H9 (cell line): ENCODE results near the gene PHF20. TPM values are rescaled to one million over a fixed set of nuclear protein-coding genes. Genes with fewer than 3 reads are reported as not detected.
"Not testable (repeated sequence)": the region's sequence is repeated elsewhere in the genome, so short reads cannot be mapped to it uniquely, and the experiment has no call there.

ENCODE experiments used
- DNase-seq: peaks from one replicate; pipeline ENCODE4 v3.0.0-alpha.2; 2017
- H2AFZ ChIP-seq: one replicate; pipeline ENCODE4 v1.6.1; 2013; ENCODE audit warnings: mild to moderate bottlenecking, low read length, control low read depth, moderate library complexity
- H2AK5ac ChIP-seq: 2 replicates; pipeline ENCODE4 v1.6.1; 2013; ENCODE audit warnings: low read length, control low read depth, mixed read lengths; ENCODE audit not compliant: insufficient read length
- H2BK120ac ChIP-seq: one replicate; pipeline ENCODE4 v1.6.1; 2013; ENCODE audit warnings: low read depth, mild to moderate bottlenecking, low read length, control low read depth, inconsistent platforms; ENCODE audit not compliant: poor library complexity, severe bottlenecking
- H2BK12ac ChIP-seq: 2 replicates; pipeline ENCODE4 v1.6.1; 2013; ENCODE audit warnings: low read length, control low read depth, mixed read lengths, low read depth; ENCODE audit not compliant: insufficient read length
- H2BK15ac ChIP-seq: 2 replicates; pipeline ENCODE4 v1.6.1; 2013; ENCODE audit warnings: low read depth, low read length, control low read depth
- H2BK20ac ChIP-seq: one replicate; pipeline ENCODE4 v1.6.1; 2013; ENCODE audit warnings: low read depth, mild to moderate bottlenecking, low read length, control low read depth, inconsistent platforms; ENCODE audit not compliant: poor library complexity, severe bottlenecking
- H2BK5ac ChIP-seq: 2 replicates; pipeline ENCODE4 v1.6.1; 2013; ENCODE audit warnings: low read length, control low read depth, mixed read lengths; ENCODE audit not compliant: insufficient read length
- H3K14ac ChIP-seq: 2 replicates; pipeline ENCODE4 v1.6.1; 2013; ENCODE audit warnings: low read length, control low read depth; ENCODE audit not compliant: insufficient read depth
- H3K18ac ChIP-seq: 2 replicates; pipeline ENCODE4 v1.6.1; 2013; ENCODE audit warnings: low read depth, mild to moderate bottlenecking, mixed read lengths, low read length, control low read depth; ENCODE audit not compliant: insufficient read length
- H3K23ac ChIP-seq: 2 replicates; pipeline ENCODE4 v1.6.1; 2013; ENCODE audit warnings: low read length, control low read depth, mixed read lengths, low read depth; ENCODE audit not compliant: insufficient read length
- H3K23me2 ChIP-seq: 2 replicates; pipeline ENCODE4 v1.6.1; 2013; ENCODE audit warnings: low read depth, mild to moderate bottlenecking, mixed read lengths, low read length, control low read depth; ENCODE audit not compliant: insufficient read length, poor library complexity, severe bottlenecking
- H3K27ac ChIP-seq: 2 replicates; pipeline ENCODE4 v1.5.1; 2013; ENCODE audit warnings: low read length, control low read depth, mixed read lengths, low read depth; ENCODE audit not compliant: insufficient read length
- H3K27me3 ChIP-seq: 2 replicates; pipeline ENCODE4 v1.6.1; 2013; ENCODE audit warnings: low read length, control low read depth, inconsistent platforms; ENCODE audit not compliant: insufficient read depth
- H3K4ac ChIP-seq: 2 replicates; pipeline ENCODE4 v1.6.1; 2013; ENCODE audit warnings: low read depth, mild to moderate bottlenecking, control low read depth, inconsistent platforms, low read length, moderate library complexity
- H3K4me1 ChIP-seq: 2 replicates; pipeline ENCODE4 v1.6.1; 2013; ENCODE audit warnings: low read length, control low read depth, inconsistent platforms; ENCODE audit not compliant: insufficient read depth
- H3K4me2 ChIP-seq: 2 replicates; pipeline ENCODE4 v1.6.1; 2013; ENCODE audit warnings: low read length, control low read depth, mixed read lengths; ENCODE audit not compliant: insufficient read length, insufficient read depth
- H3K56ac ChIP-seq: 2 replicates; pipeline ENCODE4 v1.6.1; 2013; ENCODE audit warnings: low read depth, mild to moderate bottlenecking, mixed read lengths, low read length, control low read depth; ENCODE audit not compliant: insufficient read length
- H3K79me1 ChIP-seq: 2 replicates; pipeline ENCODE4 v1.6.1; 2013; ENCODE audit warnings: low read depth, mild to moderate bottlenecking, moderate library complexity, low read length, control low read depth, inconsistent platforms; ENCODE audit not compliant: insufficient read depth, poor library complexity, severe bottlenecking
- H3K79me2 ChIP-seq: 2 replicates; pipeline ENCODE4 v1.6.1; 2013; ENCODE audit warnings: low read length, control low read depth, inconsistent platforms; ENCODE audit not compliant: insufficient read depth
- H3K9ac ChIP-seq: 2 replicates; pipeline ENCODE4 v1.6.1; 2013; ENCODE audit warnings: low read length, control low read depth, mixed read lengths; ENCODE audit not compliant: insufficient read length; ENCODE audit errors: extremely low read depth
- H3K9me3 ChIP-seq: one replicate; pipeline ENCODE4 v1.6.1; 2013; ENCODE audit warnings: low read depth, low read length, inconsistent platforms; ENCODE audit not compliant: control insufficient read depth
- H3T11ph ChIP-seq: one replicate; pipeline ENCODE4 v1.6.1; 2013; ENCODE audit warnings: mild to moderate bottlenecking, low read length, control low read depth, inconsistent platforms
- H4K20me1 ChIP-seq: one replicate; pipeline ENCODE4 v1.6.1; 2013; ENCODE audit not compliant: control insufficient read depth, insufficient read length, insufficient read depth
- H4K5ac ChIP-seq: 2 replicates; pipeline ENCODE4 v1.6.1; 2013; ENCODE audit warnings: low read depth, mild to moderate bottlenecking, mixed read lengths, low read length, control low read depth; ENCODE audit not compliant: insufficient read length
- H4K8ac ChIP-seq: replicated peaks from 2 replicates; pipeline ENCODE4 v1.6.1; 2013; ENCODE audit warnings: low read length, control low read depth, mixed read lengths, low read depth; ENCODE audit not compliant: insufficient read length
- H4K91ac ChIP-seq: 2 replicates; pipeline ENCODE4 v1.6.1; 2013; ENCODE audit warnings: low read depth, mild to moderate bottlenecking, moderate library complexity, mixed read lengths, low read length, control low read depth; ENCODE audit not compliant: insufficient read length
- H3K27ac Mint-ChIP-seq, 3 experiments: 2 replicates in 2 of 3; 3 replicates in 1 of 3; pipeline ENCODE4 v1.8.0; 2020 to 2021; ENCODE audit warnings: mixed read lengths in 3 of 3, mild to moderate bottlenecking in 1 of 3, moderate library complexity in 1 of 3
- H3K27me3 Mint-ChIP-seq: 2 replicates; pipeline ENCODE4 v1.8.0; 2021; ENCODE audit warnings: low read depth, mild to moderate bottlenecking, moderate library complexity, mixed read lengths
- H3K36me3 Mint-ChIP-seq, 3 experiments: 2 replicates in 2 of 3; 3 replicates in 1 of 3; pipeline ENCODE4 v1.8.0; 2020 to 2021; ENCODE audit warnings: low read depth in 3 of 3, mixed read lengths in 3 of 3; ENCODE audit not compliant: insufficient read depth in 1 of 3
- H3K4me1 Mint-ChIP-seq, 2 experiments: 2 replicates each; pipeline ENCODE4 v1.8.0; 2020; ENCODE audit warnings: mixed read lengths in 2 of 2
- H3K4me3 Mint-ChIP-seq, 2 experiments: 2 replicates in 1 of 2; 3 replicates in 1 of 2; pipeline ENCODE4 v1.8.0; 2020 to 2021; ENCODE audit warnings: mild to moderate bottlenecking in 2 of 2, mixed read lengths in 2 of 2, moderate library complexity in 1 of 2
- H3K9me3 Mint-ChIP-seq, 2 experiments: 2 replicates in 1 of 2; 3 replicates in 1 of 2; pipeline ENCODE4 v1.8.0; 2020; ENCODE audit warnings: mild to moderate bottlenecking in 2 of 2, mixed read lengths in 2 of 2, moderate library complexity in 1 of 2
- WGBS: extraction: QIAGEN DNeasy Blood & Tissue Kit; methylation state at CpG from one replicate; pipeline ENCODE4 v1.1.7; 2013; ENCODE audit warnings: missing lambda C conversion rate, low lambda C conversion rate, mixed read lengths; ENCODE audit not compliant: insufficient read length; ENCODE audit errors: extremely low coverage; 5-methylcytosine and 5-hydroxymethylcytosine counted together
- total RNA-seq: library from RNA; stranded (reverse); gene quantifications from 2 replicates; pipeline ENCODE4 v1.2.1, GENCODE V29; 2021
- TF ChIP-seq, protein P1 (sequence below): fragments of 200-600 bp; sonication (generic); conservative IDR thresholded peaks from 3 replicates; pipeline ENCODE4 v1.8.0; 2021; ENCODE audit warnings: antibody characterized with exemption, mild to moderate bottlenecking

The PHF20 gene
- total RNA-seq, 1 experiment from 2014 or later, result 50.3 TPM

DNA sequence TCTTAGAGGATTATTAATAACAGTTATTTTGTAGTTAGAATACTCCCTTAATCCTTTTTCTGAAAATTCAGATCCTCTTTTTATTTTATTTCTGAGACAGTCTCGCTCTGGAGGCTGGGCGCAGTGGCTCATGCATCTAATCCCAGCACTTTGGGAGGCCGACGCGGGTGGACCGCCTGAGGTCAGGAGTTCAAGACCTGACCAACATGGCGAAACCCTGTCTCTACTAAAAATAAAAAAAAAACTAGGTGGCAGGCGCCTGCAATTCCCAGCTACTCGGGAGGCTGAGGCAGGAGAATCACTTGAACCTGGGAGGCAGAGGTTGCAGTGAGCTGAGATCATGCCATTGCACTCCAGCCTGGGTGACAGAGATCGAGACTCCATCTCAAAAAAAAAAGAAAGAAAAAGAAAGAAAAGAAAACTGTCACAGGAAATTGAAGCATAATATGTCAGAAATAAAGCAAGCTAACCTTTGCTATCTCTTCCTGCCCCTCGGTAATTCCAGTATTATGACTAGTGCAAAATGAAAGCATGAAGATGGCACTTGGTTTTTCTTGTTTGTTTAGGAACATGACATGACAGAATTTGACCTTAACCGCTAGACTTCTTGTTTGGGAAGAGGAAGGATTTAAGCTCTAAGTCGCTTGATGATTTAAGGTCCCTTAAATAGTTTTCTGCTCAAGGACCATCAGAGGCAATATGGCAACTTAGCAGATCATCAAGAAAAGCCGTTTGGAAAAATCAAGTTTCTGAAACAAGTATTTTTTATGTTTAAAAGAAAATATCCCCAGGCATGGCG is 27.9 kb upstream of the PHF20 start:
- no CpG with 5 or more reads among the region's 15 CpGs for WGBS
- peak overlapping the region; percentile 44 to 90 (median 87); a peak in 5 of 7 replicates for H3K27ac Mint-ChIP-seq

GRCh38 chr20:35744492-35744841 is 27.3 kb upstream of the PHF20 start:
- H3K4me1 ChIP-seq, H2BK12ac ChIP-seq, H3T11ph ChIP-seq, H4K5ac ChIP-seq, H3K27ac ChIP-seq, H3K14ac ChIP-seq, H3K9me3 ChIP-seq, H4K8ac ChIP-seq, H3K4me3 Mint-ChIP-seq, H3K4me2 ChIP-seq, H3K27ac Mint-ChIP-seq, H2AFZ ChIP-seq, H3K56ac ChIP-seq, H3K23ac ChIP-seq, H3K27me3 ChIP-seq, H3K27me3 Mint-ChIP-seq, H2BK5ac ChIP-seq, H3K23me2 ChIP-seq, DNase-seq, H3K18ac ChIP-seq, H4K91ac ChIP-seq, H3K79me1 ChIP-seq, H2BK120ac ChIP-seq, H2AK5ac ChIP-seq, H3K9me3 Mint-ChIP-seq, H3K4ac ChIP-seq, H3K9ac ChIP-seq, H4K20me1 ChIP-seq, H2BK15ac ChIP-seq, H2BK20ac ChIP-seq: not testable (repeated sequence)
- no CpG with 5 or more reads among the region's 3 CpGs for WGBS
- Mint-ChIP-seq H3K4me1 (peaks cover 17 to 22% of the 10 kb centered on the region in 2 experiments), H3K36me3 (peaks cover 17 to 26% (median 20%) of the 10 kb centered on the region in 3 experiments)
- peaks cover 18% of the 10 kb centered on the region for H3K79me2 ChIP-seq

More for the DNA sequence above, 27.9 kb upstream of the PHF20 start:
- TF ChIP-seq, protein P1, sequence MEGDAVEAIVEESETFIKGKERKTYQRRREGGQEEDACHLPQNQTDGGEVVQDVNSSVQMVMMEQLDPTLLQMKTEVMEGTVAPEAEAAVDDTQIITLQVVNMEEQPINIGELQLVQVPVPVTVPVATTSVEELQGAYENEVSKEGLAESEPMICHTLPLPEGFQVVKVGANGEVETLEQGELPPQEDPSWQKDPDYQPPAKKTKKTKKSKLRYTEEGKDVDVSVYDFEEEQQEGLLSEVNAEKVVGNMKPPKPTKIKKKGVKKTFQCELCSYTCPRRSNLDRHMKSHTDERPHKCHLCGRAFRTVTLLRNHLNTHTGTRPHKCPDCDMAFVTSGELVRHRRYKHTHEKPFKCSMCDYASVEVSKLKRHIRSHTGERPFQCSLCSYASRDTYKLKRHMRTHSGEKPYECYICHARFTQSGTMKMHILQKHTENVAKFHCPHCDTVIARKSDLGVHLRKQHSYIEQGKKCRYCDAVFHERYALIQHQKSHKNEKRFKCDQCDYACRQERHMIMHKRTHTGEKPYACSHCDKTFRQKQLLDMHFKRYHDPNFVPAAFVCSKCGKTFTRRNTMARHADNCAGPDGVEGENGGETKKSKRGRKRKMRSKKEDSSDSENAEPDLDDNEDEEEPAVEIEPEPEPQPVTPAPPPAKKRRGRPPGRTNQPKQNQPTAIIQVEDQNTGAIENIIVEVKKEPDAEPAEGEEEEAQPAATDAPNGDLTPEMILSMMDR, result no peak
- peaks cover 2% of the 10 kb centered on the region for H3K79me1 ChIP-seq
- H3K27me3 Mint-ChIP-seq, result no peaks in the 10 kb centered on the region; the same call in 1 of the 2 replicates
- H3K79me2 ChIP-seq, result peaks cover 21% of the 10 kb centered on the region
- H3K27me3 ChIP-seq, result no peaks in the 10 kb centered on the region
- no peak overlapping the region for H2BK5ac ChIP-seq
- H2BK15ac ChIP-seq, result no peak overlapping the region
- H3K23ac ChIP-seq, result no peak overlapping the region
- H3K56ac ChIP-seq, result no peak overlapping the region
- H2BK20ac ChIP-seq, result no peak overlapping the region
- no peaks in the 10 kb centered on the region for H3K4me1 ChIP-seq
- H3K4me3 Mint-ChIP-seq, result peak overlapping the region; percentile 99
- no peak overlapping the region for H3K18ac ChIP-seq
- H2BK120ac ChIP-seq, result no peak overlapping the region
- H3K4me1 Mint-ChIP-seq, result peaks cover 19 to 24% of the 10 kb centered on the region in 2 experiments
- no peak overlapping the region for H4K8ac ChIP-seq
- H3T11ph ChIP-seq, result no peak overlapping the region
- DNase-seq, result no peak
- H3K4ac ChIP-seq, result no peak overlapping the region
- H4K91ac ChIP-seq, result no peak overlapping the region
- no peak overlapping the region for H2BK12ac ChIP-seq
- no peak overlapping the region for H3K27ac ChIP-seq
- H3K9ac ChIP-seq, result peak overlapping the region; percentile 95
- no peak overlapping the region for H3K14ac ChIP-seq
- peaks cover 20 to 31% (median 25%) of the 10 kb centered on the region in 3 experiments for H3K36me3 Mint-ChIP-seq
- H4K5ac ChIP-seq, result no peak overlapping the region
- H2AK5ac ChIP-seq, result no peak overlapping the region
- no peaks in the 10 kb centered on the region for H4K20me1 ChIP-seq
- no peak overlapping the region for H3K4me2 ChIP-seq
- no peak overlapping the region for H2AFZ ChIP-seq
- no peaks in the 10 kb centered on the region for H3K9me3 ChIP-seq
- peaks cover 3 to 6% of the 10 kb centered on the region in 2 experiments; a peak in 4 of 5 replicates for H3K9me3 Mint-ChIP-seq
- H3K23me2 ChIP-seq, result peaks cover 4% of the 10 kb centered on the region
